PC-9 (cell line): Measurements from ENCODE around the gene ACOX1. TPM values are rescaled to one million over a fixed set of nuclear protein-coding genes. Genes with fewer than 3 reads are reported as not detected.

Source experiments
- BruUV-seq: library from RNA; stranded (reverse); fragments of 400-500 nt; replicated peaks from 2 replicates; lab custom pipeline; 2021; lab: Mats Ljungman, UMichigan
- CTCF ChIA-PET: fragments of 300-600 bp; sonication (Branson Sonifier 250); formaldehyde crosslinking; loops from one replicate; lab custom pipeline; 2022; ENCODE audit warnings: antibody characterized with exemption; lab: Charles Lee
- POLR2A ChIA-PET: fragments of 300-600 bp; sonication (Branson Sonifier 250); formaldehyde crosslinking; loops from one replicate; lab custom pipeline; 2022; ENCODE audit warnings: antibody characterized with exemption; ENCODE audit not compliant: unreplicated experiment; lab: Charles Lee
- DNase-seq, 2 experiments: peaks; one replicate each; pipeline versions ENCODE4 v3.0.0 to v3.0.0-alpha.2; 2015 to 2022; ENCODE audit warnings: mixed read lengths in 1 of 2
- H2AFZ ChIP-seq: fragments of 200-600 bp; sonication (generic); 2 replicates; pipeline ENCODE4 v1.8.1; 2017; ENCODE audit warnings: antibody characterized with exemption
- H3F3A ChIP-seq: fragments of 200-600 bp; sonication (generic); 2 replicates; pipeline ENCODE4 v1.8.1; 2017; ENCODE audit warnings: antibody characterized with exemption, mild to moderate bottlenecking, low read depth; ENCODE audit not compliant: insufficient read depth
- H3K27ac ChIP-seq: fragments of 200-600 bp; sonication (generic); 2 replicates; pipeline ENCODE4 v1.6.1; 2016; ENCODE audit warnings: mixed run types
- H3K27me3 ChIP-seq: fragments of 200-600 bp; sonication (generic); 2 replicates; pipeline ENCODE4 v1.6.1; 2016; ENCODE audit warnings: low read depth, mixed run types; ENCODE audit not compliant: insufficient read depth
- H3K36me3 ChIP-seq: fragments of 200-600 bp; sonication (generic); 2 replicates; pipeline ENCODE4 v1.6.1; 2016; ENCODE audit warnings: low read depth, mixed run types
- H3K4me1 ChIP-seq: fragments of 200-600 bp; sonication (generic); replicated peaks from 2 replicates; pipeline ENCODE4 v1.6.1; 2016; ENCODE audit warnings: mixed run types; ENCODE audit not compliant: insufficient read depth
- H3K4me2 ChIP-seq: fragments of 200-600 bp; sonication (generic); 2 replicates; pipeline ENCODE4 v1.6.1; 2017; ENCODE audit warnings: mixed run types
- H3K4me3 ChIP-seq: fragments of 200-600 bp; sonication (generic); 2 replicates; pipeline ENCODE4 v1.6.1; 2016; ENCODE audit warnings: mixed run types
- H3K79me2 ChIP-seq: fragments of 200-600 bp; sonication (generic); 2 replicates; pipeline ENCODE4 v1.6.1; 2017; ENCODE audit warnings: low read depth, mixed run types
- H3K9me2 ChIP-seq: fragments of 200-600 bp; sonication (generic); 2 replicates; pipeline ENCODE4 v1.8.1; 2017; ENCODE audit warnings: mild to moderate bottlenecking; ENCODE audit not compliant: insufficient read depth
- H3K9me3 ChIP-seq: fragments of 200-600 bp; sonication (generic); 2 replicates; pipeline ENCODE4 v1.8.1; 2016; ENCODE audit warnings: low read depth; ENCODE audit not compliant: insufficient read depth
- H4K20me1 ChIP-seq: fragments of 200-600 bp; sonication (generic); 2 replicates; pipeline ENCODE4 v1.8.1; 2017; ENCODE audit not compliant: insufficient read depth
- CTCF ChIP-seq: fragments of 200-600 bp; sonication (generic); conservative IDR thresholded peaks from 2 replicates; pipeline ENCODE4 v1.6.1; 2017; ENCODE audit warnings: mixed run types, antibody characterized with exemption, mild to moderate bottlenecking, moderate library complexity
- EZH2 ChIP-seq: fragments of 200-600 bp; sonication (generic); IDR thresholded peaks from 2 replicates; pipeline ENCODE4 v1.8.0; 2017; ENCODE audit warnings: antibody characterized with exemption, low read depth
- intact Hi-C: fragments of 100-400 bp; cut with micrococcal nuclease; formaldehyde crosslinking; loops from one replicate; pipeline ENCODE4 v1.10.0; 2022; ENCODE audit not compliant: unreplicated experiment
- total RNA-seq: library from RNA; stranded (reverse); gene quantifications from 2 replicates; pipeline ENCODE4 v1.2.3, GENCODE V29; 2021

ACOX1 gene
- total RNA-seq, 1 experiment from 2014 or later: 35.5 TPM

DNA sequence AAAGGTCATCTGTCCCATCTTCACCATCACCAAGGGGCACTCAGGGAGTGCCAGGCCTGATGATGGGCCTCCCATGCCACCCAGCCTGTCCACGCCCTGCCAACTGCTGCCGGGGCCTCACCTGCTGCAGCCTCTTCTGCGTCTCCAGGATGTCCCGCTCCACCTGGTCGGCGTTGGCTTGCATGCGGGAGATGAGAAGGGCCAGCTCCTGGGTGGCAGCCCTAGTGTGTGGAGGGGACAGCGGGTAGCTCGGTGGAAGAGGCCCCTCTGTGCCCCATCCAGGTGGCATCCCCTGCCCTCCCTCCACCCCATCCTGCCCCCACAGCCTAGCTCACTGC is 44.9 kb upstream of the ACOX1 start:
- Histone ChIP-seq H2AFZ (no peak overlapping the region), H4K20me1 (no peaks in the 10 kb centered on the region), H3K27me3 (no peaks in the 10 kb centered on the region), H3K9me2 (no peaks in the 10 kb centered on the region), H3K79me2 (peaks cover 21% of the 10 kb centered on the region), H3K4me1 (peaks cover 13% of the 10 kb centered on the region), H3F3A (no peaks in the 10 kb centered on the region), H3K4me3 (no peak overlapping the region), H3K27ac (no peak overlapping the region), H3K4me2 (no peak overlapping the region), H3K36me3 (no peaks in the 10 kb centered on the region), H3K9me3 (no peaks in the 10 kb centered on the region)
- intact Hi-C loops: no loop called here
- BruUV-seq: no TSS peak
- DNase-seq: no peak
- CTCF ChIA-PET: no interaction called here
- TF ChIP-seq CTCF (no peak), EZH2 (no peak)
- POLR2A ChIA-PET: interaction anchor here (0.6 kb wide), 1 partner anchor 533 kb away, joined by 4 read pairs; no protein-coding TSS in a partner anchor

DNA sequence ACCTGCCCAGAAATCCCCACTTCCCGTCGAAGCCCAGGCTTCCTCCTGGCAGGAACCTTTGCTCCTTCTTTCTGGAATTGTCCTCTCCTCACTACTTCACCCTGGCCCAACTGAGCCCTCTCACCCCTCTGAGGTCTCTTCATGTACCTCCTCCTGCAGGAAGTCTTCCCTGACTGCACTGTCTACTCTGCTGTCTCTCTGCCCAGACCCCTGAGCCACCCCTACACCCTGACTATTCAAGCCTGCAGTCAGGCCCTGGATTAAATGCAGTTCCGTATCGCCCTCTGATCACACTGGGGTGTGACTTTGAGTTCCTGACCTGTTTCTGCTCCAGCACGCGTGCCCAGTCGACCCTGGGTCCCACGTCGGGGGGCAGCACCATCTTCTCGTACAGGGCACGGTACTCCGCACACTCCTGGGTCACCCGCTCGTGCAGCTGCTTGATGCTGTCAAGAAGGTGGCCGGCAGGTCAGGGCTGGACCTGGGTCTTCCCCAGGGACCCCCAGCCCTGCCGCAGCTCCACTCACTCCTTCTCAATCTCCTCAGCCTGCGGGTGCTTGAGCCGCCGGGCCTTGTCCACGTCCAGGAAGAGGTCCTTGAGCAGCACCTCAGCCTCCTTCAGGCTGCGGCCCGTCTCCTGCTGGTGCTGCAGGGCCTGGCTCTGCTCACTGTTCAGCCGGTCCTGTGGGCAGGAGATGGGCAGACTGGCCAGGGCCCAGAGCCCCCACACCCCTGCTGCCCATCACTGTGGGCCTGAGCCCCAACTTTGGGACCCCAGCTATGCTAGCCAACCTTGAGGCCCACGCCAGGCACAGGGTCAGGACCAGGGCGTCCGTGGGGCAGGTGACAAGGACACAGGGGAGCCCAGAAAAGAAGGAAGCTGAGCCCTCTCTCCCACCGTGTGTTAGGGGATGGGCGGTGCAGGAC is 44.3 kb upstream of the ACOX1 start:
- ChIA-PET POLR2A (no interaction called here), CTCF (no interaction called here)
- no peak for DNase-seq
- Histone ChIP-seq H3K4me2 (no peak overlapping the region), H3K9me3 (no peaks in the 10 kb centered on the region), H3K9me2 (no peaks in the 10 kb centered on the region), H3K79me2 (peaks cover 21% of the 10 kb centered on the region), H4K20me1 (no peaks in the 10 kb centered on the region), H3K27me3 (no peaks in the 10 kb centered on the region), H3K4me3 (no peak overlapping the region), H3K36me3 (no peaks in the 10 kb centered on the region), H2AFZ (no peak overlapping the region), H3K27ac (no peak overlapping the region), H3F3A (no peaks in the 10 kb centered on the region), H3K4me1 (peaks cover 12% of the 10 kb centered on the region)
- no peak for TF ChIP-seq CTCF
- TF ChIP-seq EZH2: no peak
- BruUV-seq: no TSS peak
- intact Hi-C loops: no loop called here

DNA sequence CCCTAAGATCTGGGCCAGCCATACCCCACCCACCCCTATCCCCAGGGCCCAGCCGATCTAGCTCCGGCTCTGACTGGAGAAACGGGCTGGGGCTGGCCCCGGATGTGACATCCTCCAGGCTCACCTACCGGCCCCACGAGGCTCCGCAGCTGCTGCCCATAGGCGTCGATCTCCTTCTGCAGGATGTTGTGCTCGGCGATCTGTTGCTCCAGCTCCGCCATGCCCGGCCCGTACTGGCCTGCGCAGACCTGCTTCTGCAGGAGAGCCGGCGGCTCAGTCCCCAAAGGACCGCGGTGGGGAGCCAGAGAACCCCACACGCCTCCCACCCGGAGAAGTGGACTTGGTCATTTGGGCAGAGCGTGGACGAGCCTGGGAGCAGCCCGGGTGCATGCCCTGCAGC is 43.3 kb upstream of the ACOX1 start:
- H2AFZ ChIP-seq: no peak overlapping the region
- ChIA-PET POLR2A (interaction anchor here (0.7 kb wide), 1 partner anchor 224 kb away, joined by 4 read pairs; no protein-coding TSS in a partner anchor), CTCF (no interaction called here)
- H3K4me3 ChIP-seq: no peak overlapping the region
- no TSS peak for BruUV-seq
- H3K9me2 ChIP-seq: no peaks in the 10 kb centered on the region
- H3K4me2 ChIP-seq: no peak overlapping the region
- H3K79me2 ChIP-seq: peaks cover 21% of the 10 kb centered on the region
- no peak for DNase-seq
- H3K4me1 ChIP-seq: peaks cover 6% of the 10 kb centered on the region
- H3K27me3 ChIP-seq: no peaks in the 10 kb centered on the region
- no peaks in the 10 kb centered on the region for H4K20me1 ChIP-seq
- no peaks in the 10 kb centered on the region for H3K36me3 ChIP-seq
- no peaks in the 10 kb centered on the region for H3F3A ChIP-seq
- no peak for TF ChIP-seq EZH2
- TF ChIP-seq CTCF: no peak
- intact Hi-C loops: no loop called here
- H3K27ac ChIP-seq: no peak overlapping the region
- H3K9me3 ChIP-seq: no peaks in the 10 kb centered on the region
